COR-L47 (cell line): ENCODE results near the gene EFCAB12.
"Not testable (repeated sequence)": the region's sequence is repeated elsewhere in the genome, so short reads cannot be mapped to it uniquely, and the experiment has no call there.

Source experiments
- DNase-seq: peaks from one replicate; lab custom pipeline; 2025; lab: John Stamatoyannopoulos, UW

Gene EFCAB12

DNA sequence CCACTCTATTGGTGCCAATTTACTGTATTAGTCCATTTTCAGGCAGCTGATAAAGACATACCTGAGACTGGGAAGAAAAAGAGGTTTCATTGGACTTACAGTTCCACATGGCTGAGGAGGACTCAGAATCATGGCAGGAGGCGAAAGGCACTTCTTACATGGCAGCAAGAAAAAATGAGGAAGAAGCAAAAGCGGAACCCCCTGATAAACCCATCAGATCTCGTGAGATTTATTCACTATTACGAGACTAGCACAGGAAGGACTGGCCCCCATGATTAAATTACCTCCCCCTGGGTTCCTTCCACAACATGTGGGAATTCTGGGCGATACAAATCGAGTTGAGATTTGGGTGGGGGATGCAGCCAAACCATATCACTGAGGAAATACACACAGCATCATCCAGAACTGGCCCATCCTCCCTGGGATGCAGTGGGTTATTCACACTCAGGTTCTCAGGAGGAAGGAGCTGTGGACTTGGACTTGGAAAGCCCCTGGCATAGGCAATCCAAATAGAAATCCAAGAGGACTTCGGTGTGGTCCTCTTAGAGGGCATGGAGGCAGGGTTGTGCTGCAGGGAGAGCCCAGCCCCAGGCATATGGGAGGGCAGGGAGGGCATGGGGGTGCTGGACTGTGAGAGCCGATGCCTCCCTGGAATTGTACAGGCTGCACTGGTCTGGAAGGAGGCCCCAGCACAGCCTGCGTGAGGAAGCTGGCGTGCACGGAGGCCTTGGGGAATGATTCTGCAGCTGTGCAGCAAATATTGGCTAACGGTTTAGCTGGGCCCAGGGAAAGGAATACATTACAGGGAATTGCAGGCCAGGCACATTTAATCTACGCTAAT, 62.9 kb downstream of the EFCAB12 start:
- no peak for DNase-seq

DNA sequence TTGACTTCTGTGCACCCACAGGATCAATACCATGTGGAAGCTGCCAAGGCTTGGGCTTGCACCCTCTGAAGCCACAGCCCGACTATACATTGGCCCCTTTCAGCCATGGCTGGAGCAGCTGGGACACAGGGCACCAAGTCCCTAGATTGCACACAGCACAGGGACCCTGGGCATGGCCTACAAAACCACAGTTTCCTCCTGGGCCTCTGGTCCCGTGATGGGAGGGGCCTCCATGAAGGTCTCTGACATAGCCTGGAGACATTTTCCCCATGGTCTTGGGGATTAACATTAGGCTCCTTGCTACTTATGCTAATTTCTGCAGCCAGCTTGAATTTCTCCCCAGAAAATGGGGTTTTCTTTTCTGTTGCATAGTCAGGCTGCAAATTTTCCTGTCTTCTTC, 63.6 kb downstream of the EFCAB12 start:
- not testable (repeated sequence) for DNase-seq

DNA sequence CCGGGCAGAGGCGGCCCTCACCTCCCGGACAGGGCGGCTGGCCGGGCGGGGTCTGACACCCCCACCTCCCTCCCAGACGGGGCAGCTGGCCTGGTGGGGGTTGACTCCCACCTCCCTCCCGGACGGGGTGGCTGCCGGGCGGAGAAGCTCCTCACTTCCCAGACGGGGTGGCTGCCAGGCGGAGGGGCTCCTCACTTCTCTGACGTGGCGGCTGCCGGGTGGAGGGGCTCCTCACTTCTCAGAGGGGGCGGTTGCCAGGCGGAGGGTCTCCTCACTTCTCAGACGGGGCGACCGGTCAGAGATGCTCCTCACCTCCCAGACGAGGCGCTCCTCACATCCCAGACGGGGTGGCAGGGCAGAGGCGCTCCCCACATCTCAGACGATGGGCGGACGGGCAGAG, 65.1 kb downstream of the EFCAB12 start:
- DNase-seq: not testable (repeated sequence)

DNA sequence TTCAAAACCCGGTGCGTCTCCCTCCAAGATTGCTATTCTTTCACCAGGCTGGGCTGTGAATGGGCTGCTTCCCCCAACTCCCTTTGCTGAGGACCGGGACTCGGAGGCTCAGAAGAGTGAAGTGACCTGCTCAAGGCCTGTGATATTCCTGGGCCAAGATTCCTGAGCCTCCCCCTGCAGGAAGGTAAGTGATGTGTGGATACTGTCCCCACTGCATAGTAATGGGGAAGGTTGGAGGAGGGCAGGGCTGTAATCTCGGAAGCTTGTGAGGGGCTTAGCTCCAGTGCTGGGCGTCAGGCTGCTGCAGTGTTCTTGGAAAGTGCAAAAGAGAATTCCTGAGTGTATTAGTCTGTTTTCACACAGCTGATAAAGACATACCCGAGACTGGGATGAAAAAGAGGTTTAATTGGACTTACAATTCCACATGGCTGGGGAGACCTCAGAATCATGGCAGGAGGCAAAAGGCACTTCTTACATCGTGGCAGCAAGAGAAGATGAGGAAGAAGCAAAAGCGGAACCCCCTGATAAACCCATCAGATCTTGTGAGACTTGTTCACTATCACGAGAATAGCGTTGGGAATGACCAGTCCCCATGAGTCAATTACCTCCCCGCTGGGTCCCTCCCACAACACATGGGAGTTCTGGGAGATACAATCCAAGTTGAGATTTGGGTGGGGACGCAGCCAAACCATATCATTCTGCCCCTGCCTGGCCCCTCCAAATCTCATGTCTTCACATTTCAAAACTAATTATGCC, 67.6 kb downstream of the EFCAB12 start:
- no peak for DNase-seq

DNA sequence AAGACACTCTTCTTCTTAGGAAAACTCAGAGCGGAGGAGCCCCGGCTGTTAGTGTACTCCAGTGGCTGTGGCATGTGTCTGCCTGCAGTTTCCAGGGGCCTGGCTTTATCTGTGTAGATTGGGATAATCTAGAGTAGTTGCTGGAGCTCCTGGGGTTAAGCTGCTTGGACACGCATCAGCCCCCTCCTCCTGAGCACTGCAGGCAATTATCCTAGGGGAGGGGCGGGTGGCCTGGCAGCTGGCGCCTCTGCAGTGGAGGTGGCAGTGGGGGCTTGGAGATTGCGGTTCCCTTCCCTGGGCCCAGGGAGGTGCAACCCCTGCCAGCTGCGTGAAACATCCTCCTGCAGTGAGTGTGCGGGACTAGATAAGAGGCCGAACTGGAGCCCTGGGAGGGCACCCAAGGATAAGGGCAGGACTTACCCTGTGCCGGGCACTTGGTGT, 68.2 kb downstream of the EFCAB12 start:
- DNase-seq: no peak

DNA sequence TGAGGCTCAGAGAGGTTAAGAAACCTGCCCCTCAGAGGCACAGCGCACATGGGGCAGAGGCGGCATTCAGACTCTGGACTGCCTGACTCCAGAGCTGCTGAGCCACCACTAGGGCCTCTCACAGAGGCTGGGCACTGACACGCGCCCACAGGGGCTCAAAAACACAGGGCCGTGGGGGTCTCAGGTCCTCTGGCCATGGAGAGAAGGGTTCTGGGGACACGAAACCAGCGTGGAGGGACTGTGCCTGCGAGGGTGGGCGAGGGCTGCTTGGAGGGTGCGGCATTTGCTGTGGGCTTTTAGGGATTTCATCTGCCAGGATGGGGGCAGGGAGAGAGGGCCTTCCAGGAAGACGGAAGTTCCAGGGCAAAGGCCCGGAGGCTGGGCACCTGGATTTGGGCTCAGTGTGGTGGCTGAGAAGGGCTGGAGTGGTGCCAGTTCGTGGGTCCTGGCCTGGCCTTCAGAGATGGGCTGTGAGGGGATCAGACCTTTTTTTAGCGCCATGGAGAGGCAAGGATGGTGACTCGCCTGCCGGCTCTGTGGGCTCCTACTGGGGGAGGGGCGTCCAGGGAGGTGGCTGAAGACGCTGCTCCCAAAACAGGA, 69.6 kb downstream of the EFCAB12 start:
- no peak for DNase-seq

DNA sequence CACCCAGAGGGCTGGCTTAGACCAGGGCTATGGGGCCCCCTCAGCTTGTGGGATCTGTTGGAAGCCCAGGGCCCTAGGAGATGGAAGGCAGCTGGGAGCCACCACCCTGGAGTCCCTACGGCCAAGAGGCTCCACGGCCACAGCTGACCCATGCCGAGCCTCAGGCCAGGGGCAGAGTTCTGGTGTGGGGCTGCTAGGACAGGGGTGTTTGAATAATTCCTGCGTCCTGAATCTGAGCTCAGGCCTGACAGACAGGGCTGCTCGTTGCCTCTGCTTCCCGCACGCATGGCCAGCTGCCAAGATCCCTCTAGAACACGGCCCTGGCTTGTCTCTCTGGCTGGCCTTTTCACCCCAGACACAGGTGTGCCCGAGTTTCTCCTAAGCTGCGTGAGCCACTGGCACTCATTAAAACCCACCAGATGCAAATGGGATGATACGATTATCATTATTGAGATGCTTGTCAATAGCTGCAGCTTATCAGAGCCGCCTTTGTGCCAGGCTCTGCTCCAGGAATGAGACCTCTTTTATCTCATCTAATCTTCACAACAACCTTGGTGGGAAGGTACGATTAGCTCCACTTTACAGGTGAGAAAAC, 70.2 kb downstream of the EFCAB12 start:
- no peak for DNase-seq

DNA sequence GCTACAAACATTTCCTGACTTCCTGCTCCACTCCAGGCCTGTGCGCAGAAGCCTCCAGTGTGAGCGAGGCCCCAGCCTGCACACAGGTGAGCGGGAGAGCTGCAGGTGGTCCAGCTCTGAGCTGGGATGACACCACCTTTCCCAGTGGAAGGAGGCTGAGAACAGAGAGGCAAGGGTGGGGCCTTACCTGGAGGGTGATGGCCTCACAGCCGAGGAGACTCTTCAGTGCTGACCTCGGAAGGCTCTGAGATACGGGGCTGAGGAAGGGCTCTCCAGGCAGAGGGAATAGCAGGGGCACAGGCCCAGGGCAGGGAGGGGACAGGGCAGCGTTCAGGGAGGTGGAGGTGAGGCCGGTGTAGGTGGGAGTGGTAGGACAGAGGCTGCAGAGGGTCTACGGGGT, 70.8 kb downstream of the EFCAB12 start:
- DNase-seq: no peak

DNA sequence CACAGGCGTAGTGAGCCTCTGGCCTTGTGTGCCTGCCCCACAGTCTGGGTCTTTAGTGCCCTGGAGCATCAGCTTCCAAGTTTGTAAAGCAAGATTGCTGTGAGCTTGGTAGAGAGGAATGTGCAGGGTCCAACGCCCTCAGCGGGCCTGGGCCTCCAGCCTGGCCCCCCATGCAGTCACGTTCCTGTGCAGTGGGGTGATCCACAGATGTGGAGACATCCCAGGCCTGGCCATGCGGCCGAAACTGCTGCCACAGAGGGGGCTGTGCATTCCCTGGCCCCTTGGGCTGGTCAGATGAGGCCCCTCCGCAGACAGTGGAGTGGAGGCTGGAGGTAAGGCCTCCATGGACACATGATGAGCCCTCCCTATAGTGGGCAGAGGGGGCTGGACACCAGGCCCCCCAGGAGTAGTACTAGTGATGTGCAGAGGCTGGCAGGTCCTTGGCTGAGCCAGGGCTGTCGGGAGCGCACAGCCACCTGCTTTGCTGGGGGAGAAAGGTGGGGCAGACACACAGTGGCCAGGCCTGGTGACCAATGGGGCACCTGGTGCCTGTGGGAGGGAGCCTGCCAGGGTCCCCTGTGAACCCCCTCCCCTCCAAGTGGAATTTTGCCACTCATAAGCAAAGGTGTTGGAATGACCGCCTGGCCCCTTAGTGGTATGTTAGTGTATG, 71.5 kb downstream of the EFCAB12 start:
- DNase-seq: no peak

DNA sequence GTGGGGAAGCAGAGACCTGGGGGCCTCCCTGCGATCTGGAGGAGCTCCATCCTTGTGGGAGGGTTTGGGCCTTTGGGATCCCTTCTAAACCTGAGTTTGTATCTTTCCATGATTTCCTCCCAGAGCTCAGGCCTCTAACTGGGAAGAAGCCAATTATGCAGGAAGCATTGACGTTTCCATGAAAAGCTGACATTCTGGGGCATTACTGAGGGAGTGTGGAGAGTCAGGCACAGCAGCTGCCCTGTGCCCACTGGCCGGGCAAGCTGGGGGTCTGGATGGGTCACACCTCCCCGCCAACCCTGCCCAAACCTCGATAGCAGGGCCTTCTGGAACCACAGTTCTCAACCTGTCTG, 74.9 kb downstream of the EFCAB12 start:
- no peak for DNase-seq

DNA sequence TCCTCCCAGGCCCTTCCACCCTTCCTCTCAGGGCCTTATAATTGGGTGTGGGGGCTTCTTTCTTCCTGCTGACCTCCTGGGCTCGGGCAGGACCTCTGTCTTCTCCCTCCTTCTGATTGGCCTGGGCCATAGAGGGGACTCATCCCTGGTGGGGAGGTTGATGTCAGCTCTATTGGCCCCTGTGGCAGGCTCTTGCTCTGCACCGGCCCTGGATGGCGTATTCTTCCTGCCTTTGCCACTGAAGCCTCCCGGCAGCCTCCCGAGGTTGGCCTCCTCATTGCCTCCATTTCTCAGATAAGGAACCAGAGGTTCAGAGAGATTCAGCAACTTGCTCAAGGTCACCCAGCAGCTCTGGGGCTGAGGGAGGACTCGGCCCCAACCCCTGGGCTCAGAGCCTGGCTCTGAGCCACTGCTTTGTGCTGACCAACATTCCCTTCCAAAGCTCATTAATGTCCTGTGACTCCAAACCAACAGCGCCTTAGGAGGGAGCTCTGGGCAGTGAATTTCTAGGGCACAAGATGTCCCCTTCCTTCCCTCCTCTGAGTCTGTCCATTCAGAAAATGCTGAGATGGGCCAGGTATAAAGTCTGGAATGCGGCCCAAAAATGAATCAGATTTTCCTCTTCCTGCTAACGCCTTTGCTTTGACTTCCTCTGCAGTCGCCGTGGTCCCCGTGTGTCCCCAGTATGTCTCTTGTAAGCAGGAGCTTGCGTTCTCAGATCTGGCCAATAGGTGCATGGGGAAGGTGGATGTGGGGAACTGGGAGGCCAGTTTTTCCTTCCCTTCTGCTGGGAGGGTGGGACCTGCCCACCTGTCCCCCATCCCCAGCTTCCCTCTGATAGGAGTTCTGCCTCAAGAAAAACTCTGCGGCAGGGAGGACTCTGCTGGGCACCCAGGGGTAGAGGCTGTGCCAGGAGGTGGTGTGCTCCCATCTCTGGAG, 75.5 kb downstream of the EFCAB12 start:
- no peak for DNase-seq

DNA sequence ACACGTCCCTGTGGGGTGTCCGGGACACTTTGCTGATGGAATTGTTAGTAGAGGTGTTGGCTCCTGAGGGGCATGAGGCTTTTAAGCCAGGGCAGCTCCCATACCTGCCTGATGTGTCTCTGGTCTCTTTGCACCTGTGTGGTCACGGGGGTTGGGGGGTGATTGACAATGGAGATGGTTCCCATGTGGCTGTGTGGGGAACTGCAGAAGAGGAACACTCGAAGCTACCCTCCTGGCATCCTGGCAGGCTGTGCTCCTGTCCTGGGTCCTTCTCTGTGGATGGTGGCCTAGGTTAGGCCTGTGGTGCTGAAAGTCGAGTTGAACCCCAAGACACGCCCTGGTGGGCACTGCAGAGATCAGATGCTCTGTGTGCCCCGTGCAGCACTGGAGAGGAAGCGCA, 76.4 kb downstream of the EFCAB12 start:
- no peak for DNase-seq
